Activated CD4-positive, CD25-positive, alpha-beta regulatory T cell (primary cell): ENCODE results near the gene RHOU.
"Not testable (repeated sequence)": the region's sequence is repeated elsewhere in the genome, so short reads cannot be mapped to it uniquely, and the experiment has no call there.

Source experiments
- DNase-seq, 4 experiments: peaks; one replicate each; lab custom pipeline; 2025; lab: John Stamatoyannopoulos, UW

The RHOU gene

GRCh38 chr1:228734881-228735801 lies at the start of gene RHOU:
TSS of gene RHOU (plus strand) at chr1:228735479. CDS start at chr1:228735743, 264 bp downstream.
- no peak for DNase-seq

GRCh38 chr1:228687587-228687986 lies 47.7 kb upstream of the RHOU start:
- DNase-seq = no peak

GRCh38 chr1:228689255-228689654 lies 46.0 kb upstream of the RHOU start:
- DNase-seq = no peak

DNA sequence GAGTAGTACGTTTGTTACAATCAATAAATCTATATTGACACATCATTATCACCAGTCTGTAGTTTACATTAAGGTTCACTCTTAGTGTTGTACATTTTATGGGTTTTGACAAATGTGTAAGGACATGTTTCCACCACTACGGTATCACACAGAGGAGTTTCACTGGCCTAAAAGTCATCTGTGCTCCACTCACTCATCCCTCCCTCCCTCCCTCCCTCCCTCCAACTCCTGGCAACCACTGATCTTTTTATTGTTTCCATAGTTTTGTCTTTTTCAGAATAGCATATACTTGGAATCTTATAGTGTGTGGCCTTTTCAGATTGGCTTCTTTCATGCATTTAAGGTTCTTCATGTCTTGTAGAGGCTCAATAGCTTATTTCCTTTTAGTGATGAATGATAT lies 44.1 kb upstream of the RHOU start:
- DNase-seq = no peak

DNA sequence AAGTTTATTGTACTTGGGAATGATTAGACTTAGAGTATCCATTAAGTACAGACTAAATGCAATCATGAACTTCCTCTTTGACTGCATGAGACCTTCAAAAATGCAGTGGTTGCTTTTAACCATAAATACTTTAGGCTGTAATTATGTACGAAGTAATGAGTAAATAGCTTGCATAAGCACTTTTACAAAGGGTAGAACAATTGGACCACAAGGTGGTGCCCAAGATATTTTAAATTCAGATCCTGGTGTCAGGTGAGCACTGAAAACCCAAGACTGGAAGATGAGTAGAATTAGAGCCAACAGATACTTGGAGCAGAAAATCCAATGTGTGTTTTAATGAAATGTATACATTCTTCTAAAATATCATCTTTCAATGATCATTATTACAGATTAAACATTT lies 43.4 kb upstream of the RHOU start:
- DNase-seq = no peak

DNA sequence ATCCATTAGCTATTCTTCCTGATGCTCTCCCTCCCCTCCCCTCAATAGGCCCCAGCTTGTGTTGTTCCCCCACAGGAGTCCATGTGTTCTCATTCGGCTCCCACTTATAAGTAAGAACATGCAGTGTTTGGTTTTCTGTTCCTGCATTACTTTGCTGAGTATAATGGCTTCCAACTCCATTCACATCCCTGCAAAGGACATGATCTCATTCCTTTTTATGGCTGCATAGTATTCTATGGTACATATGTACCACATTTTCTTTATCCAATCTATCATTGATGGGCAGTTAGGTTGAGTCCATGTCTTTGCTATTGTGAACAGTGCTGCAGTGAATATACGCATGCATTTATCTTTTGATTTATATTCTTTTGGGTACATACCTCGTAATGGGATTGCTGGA lies 40.8 kb upstream of the RHOU start:
- DNase-seq = not testable (repeated sequence)

GRCh38 chr1:228695015-228695955 lies 40.0 kb upstream of the RHOU start:
- DNase-seq = no peak

DNA sequence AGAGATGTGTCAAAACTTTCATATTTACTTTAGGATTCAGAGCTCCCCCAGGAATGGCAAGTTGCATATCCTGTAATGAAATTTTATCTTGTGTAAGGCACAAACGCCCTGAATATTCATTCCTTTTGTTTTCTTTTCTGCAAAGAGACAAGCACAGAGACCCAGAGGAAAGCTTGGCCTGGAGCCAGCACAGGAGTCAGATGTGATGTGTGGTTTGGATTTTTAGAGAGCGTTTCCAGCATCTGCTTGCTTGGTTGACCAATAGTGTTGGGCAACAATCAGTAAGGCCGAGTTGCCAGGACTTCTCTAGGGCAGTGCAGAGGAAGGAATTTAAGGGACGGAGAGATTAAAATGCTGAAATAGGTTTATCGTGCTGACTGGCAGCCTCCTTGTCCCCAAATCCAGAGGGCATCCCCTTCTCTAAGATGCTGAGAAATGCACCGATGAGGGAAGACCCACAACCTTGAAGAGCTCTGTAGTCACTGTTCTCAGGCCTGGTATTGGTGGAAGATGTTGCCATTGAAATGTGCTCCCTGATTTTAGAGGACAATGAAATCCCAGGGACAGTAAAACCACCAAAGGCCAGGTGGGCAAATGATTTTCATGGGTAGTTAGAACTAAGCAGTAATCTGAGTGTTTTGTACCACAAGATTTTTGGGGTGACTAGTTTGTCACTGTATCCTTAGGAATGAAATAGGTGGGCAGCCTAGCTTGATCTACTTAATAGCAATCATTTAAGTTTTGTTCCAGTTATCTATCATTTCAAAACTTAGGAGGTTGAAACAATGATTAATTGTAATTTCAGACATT lies 37.9 kb upstream of the RHOU start:
- DNase-seq = no peak

DNA sequence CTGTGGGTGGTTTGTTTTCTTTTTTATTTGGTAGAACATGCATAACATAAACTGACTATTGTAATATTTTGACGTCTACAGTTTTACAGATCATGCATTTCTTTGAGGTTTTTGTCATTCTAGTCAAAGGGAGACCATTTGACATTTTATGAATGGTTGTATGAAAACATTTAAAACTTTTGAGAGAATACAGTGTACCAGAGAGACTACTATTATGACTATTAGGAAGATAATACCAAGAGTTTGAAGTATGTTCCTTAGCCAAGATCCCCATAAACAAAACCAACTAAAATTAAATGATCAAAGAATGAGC lies 37.3 kb upstream of the RHOU start:
- DNase-seq = no peak

DNA sequence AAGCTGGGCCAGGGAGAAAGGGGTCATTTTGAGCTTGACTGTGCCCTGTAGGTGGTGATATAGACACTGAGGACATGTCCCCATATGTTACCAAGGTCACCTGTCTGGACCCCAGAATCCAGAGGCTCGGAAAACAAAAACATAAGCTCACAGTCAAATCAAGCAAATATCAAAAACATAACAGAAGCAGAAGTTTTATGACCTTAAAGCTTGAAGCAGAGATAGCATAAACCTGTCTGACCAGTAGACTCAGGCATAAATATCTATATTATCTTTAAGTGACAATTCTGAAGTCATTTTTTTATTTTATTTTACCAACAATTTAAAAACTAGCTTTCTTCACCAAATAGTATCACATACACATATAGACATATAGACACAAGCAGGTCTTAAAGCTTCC lies 32.8 kb upstream of the RHOU start:
- DNase-seq = no peak

DNA sequence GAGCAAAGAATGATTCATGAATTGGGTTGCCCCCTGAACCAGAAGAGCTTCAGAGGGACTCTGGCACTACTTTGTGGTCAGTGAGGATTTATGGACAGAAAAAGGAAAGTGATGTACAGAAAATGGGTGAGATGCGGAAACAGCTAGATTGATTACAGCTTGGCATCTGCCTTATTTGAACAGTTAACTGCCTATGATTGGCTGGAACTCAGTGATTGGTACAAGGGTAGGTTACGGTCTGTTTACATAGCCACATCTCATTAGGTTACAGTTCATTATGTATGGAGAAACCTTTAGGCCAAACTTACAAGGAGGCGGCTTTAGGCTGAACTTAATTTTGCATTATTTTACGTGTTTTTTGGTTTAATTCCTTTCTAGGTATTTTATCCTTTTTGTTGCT lies 29.0 kb upstream of the RHOU start:
- DNase-seq = no peak

DNA sequence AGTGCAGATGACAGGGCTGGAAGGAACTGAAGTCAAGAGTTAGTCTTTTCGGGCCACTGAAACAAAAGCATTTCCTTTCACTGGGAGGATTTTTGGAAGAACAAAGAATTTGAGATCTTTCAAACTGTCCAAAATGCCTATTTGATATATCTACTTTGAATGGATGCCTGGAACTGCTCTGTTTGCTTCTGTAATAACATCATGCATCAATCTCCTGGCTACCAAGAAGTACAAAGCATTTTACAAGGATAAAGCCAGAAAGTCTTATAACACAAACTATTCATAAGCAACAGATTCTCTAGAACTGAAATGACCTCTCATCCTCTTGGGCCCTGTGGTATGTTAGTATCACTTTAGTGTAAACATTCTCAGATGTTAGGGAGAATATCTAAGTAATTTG lies 18.2 kb upstream of the RHOU start:
- DNase-seq = no peak

DNA sequence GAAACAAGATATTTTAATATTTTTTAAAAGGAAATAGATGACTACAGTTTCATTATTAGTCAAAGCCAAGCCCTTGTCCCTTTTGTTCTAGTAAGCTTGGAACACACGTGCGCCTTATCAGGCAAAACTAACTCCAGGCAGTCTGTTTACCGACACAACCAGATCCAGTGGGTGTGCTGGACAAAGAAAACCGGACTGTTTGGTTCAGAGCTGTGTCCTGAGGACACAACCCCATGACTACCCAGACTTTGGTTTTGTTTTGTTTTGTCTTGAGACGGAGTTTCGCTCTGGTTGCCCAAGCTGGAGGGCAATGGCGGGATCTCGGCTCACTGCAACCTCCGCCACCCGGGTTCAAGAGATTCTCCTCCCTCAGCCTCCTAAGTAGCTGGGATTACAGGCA lies 13.9 kb upstream of the RHOU start:
- no peak for DNase-seq

- DNase-seq = no peak
These were observed 12.0 kb upstream of the RHOU start for GRCh38 chr1:228723287-228723686.

DNA sequence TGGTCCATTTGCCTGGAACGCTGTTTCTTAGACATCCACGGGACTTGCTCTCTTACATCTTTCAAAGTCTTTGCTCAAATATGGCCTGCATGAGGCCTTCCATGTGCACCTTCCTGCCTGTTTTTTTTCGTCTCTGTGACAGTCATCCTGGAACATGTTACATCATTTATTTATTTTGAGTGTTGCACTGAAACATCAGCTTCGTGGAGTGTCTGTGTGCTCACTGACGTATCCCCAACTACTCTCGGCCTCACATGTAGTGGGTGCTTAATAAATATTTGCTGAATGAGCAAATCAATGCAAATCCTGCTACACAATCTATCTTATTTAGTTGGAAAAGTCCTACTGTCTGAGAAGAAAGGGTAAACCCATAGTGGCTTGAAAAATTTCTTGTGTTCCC lies 11.4 kb upstream of the RHOU start:
- DNase-seq = no peak

DNA sequence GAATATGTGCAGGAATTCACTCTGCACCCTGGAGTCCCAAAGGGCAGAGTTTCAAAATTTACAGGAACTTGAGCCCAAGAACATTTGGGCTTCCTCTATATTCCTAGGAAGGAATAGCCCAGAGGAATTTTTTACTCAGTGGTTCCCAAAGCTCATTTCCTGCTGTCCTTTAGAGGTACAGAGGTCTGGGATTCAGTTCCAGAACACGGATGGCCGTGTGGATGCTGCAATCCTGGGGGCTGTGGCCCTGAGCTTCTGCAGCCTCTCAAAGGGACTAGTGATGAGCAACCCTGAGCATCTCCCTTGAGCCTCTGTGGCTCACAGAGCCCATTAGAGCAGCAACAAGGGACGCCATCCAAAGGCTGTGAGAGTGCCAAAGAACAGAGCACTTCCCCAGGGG lies 10.1 kb upstream of the RHOU start:
- DNase-seq = no peak

DNA sequence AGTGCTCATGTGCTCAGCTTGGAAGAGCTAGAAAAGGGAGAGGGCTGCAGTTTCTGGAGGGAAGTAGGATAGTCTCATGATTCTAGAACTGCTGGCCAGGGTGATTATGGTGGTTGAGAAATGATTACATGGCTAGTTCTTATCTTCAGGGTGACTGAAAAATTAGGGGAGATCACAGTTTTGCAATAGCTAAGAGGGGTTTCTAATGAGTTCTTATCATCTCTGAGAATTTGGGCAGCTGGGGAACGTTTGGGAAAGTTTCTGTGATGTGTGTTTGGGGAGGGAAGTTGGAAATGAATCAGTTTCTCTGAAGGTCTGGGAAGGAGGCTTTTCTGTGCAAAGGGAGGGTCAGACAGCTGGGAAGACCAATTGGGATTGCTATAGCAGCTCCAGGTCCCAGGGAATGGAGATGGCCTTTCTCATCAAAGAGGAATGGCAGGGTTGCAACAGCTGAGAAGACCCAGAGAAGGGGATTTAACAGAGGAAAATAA lies 7.6 kb upstream of the RHOU start:
- DNase-seq = no peak

DNA sequence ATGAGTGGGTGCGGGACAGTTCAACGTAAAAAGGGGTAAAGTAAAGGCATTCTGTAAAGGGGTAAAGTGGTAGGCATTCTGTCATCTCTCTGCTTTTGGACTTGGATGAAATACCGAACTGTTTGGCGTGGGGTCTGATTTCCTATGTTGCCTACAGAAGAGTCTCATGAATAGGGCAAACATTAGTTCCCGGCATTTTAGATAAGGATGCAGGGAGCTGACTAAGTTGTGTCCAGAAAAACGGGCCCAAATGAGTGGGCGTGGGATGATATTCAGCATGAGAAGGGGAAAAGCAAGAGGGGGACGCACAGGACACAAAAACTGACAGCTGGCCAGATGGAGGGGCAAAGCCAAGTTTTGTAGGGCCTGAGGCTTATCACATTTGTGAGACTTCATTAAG lies 2.9 kb upstream of the RHOU start:
- DNase-seq = no peak

- DNase-seq = no peak
These were observed 1.7 kb upstream of the RHOU start for GRCh38 chr1:228733576-228733975.

DNA sequence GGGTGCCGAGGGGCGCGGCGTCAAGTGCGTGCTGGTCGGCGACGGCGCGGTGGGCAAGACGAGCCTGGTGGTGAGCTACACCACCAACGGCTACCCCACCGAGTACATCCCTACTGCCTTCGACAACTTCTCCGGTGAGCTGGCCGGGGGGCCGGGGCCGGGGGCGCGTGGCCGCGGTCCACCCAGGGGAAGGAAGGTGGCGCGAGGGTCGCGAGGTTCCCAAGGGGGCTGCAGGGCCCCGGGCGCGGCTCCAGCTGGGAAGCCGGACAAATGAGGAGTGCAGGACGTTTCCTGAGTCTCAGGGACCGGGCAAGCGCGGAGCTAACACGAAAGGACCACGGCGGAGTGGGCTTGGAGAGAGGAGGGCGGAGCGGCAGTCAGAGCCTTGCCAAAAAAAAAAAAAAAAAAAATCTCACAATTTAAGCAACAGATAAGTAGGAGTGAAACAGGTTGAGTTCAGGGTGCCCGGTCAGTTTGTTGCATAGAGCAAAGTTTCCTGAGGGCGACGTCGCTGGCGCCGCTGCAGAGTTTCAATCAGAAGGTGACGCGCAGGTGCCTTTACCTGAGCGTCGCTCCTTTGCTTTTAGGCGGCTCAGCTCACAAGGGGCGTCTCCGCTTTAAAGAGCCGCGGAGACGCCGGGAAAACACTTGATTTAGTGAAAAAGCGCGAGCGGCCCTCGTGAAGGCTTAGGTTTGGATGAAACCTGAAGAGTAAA lies 750 bp downstream of the RHOU start:
- DNase-seq = no peak

DNA sequence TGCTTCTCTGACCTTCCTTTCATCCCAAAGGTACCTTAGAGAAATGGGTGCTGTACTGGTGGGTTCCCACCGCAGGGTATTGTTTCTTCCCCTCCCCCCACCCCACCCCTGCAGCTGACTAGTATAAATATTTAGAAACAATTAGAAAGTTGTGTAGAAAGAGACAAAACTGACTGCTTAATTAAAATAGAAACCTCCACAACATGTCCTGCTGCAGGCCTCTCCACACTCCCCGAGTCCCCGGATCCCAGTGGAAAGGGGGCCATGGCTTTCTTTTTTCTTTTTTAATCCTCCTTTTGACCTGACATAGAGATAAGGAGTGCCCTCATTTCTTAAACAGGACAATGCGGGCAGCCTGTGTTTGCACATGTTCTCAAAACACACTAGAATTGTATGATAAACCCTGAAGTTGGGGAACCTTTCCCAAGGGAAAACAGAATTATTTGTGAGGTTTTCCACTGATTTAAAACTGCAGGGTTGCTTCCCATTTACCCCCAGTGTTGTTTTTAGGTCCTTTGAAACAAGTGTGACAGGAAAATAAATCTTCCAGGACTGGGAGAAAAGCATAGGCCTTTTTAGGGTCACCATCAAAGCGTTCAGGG lies 1.7 kb downstream of the RHOU start:
- no peak for DNase-seq
